Measurements from ENCODE around the gene MAPT. TPM values are rescaled to one million over a fixed set of nuclear protein-coding genes. Genes with fewer than 3 reads are reported as not detected.

Gene MAPT
- total RNA-seq, 1 experiment from 2014 or later = 3.6 TPM

DNA sequence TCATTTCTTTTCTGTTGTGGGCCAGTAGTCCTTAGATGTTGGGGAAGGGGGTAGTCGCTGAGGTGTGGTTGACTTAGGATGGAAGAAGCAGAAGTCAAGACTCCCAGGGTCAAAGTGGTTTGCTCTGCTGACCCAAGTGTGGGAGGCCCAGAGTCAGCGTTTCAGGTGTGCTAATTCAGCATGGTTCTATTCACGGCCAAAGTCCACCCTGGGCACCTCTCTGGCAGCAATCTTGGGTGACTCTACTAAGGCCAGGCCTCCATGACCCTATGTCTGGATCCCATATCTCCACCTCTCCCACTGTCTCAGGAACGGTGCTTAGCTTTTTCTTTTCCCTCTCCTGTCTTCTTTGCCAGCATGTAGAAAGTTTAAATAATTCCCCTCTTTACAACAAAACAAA is 32.9 kb downstream of the MAPT start:
- no peak for DNase-seq
- no peak for ATAC-seq
- Histone ChIP-seq H3K27me3 (ENCODE audit: low read length) (no peaks in the 10 kb centered on the region), H3K4me2 (ENCODE audit: low read length) (no peak overlapping the region), H3F3A (ENCODE audit: low read length, unreplicated experiment) (no peaks in the 10 kb centered on the region), H3K79me2 (ENCODE audit: low read length) (no peaks in the 10 kb centered on the region), H4K20me1 (ENCODE audit: low read length) (no peaks in the 10 kb centered on the region), H3K9ac (ENCODE audit: low read length) (no peak overlapping the region), H3K27ac (ENCODE audit: low read length) (no peak overlapping the region), H3K4me1 (ENCODE audit: insufficient read depth, low read length) (no peaks in the 10 kb centered on the region), H3K4me3 (ENCODE audit: low read length) (no peak overlapping the region), H3K9me3 (ENCODE audit: low read length) (peaks cover 9% of the 10 kb centered on the region; the same call in 1 of the 2 replicates), H2AFZ (ENCODE audit: low read length) (no peak overlapping the region), H3K9me2 (replicated peaks; ENCODE audit: low read length) (no peaks in the 10 kb centered on the region), H3K36me3 (ENCODE audit: low read depth, low read length) (no peaks in the 10 kb centered on the region)
- TF ChIP-seq, protein P1, sequence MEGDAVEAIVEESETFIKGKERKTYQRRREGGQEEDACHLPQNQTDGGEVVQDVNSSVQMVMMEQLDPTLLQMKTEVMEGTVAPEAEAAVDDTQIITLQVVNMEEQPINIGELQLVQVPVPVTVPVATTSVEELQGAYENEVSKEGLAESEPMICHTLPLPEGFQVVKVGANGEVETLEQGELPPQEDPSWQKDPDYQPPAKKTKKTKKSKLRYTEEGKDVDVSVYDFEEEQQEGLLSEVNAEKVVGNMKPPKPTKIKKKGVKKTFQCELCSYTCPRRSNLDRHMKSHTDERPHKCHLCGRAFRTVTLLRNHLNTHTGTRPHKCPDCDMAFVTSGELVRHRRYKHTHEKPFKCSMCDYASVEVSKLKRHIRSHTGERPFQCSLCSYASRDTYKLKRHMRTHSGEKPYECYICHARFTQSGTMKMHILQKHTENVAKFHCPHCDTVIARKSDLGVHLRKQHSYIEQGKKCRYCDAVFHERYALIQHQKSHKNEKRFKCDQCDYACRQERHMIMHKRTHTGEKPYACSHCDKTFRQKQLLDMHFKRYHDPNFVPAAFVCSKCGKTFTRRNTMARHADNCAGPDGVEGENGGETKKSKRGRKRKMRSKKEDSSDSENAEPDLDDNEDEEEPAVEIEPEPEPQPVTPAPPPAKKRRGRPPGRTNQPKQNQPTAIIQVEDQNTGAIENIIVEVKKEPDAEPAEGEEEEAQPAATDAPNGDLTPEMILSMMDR (conservative IDR thresholded peaks at IDR 0.05; ENCODE audit: low read depth, low read length) = no peak
- TF ChIP-seq EZH2 (IDR thresholded peaks at IDR 0.05; ENCODE audit: low read length, unreplicated experiment) (no peak), EZH2phosphoT487 (IDR thresholded peaks at IDR 0.05; ENCODE audit: borderline replicate concordance, low read length) (no peak)
- intact Hi-C loops (cut with micrococcal nuclease) = no loop called here
- ChIA-PET POLR2A (ENCODE audit: unreplicated experiment) (no interaction called here), CTCF (no interaction called here)
- BruUV-seq (replicated peaks) = no TSS peak

DNA sequence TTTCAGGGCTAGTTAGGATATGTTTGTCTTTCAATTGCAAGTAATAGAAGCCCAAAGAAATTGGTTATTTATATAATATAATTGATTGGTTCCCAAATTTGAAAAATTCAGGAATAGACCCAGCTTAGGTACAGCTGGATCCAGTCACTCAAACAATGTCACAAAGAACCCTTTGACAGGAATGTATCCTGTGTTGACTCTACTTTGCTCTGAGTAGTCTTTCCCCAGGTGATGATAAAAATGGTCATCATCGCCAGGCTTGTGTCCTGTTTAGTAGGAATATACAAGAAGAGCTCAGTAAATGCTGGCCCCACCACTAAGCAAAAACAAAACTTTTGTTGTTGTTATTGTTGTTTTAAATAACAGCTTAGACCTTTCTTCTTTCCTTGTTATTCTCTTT is 35.0 kb downstream of the MAPT start:
- Histone ChIP-seq H4K20me1 (ENCODE audit: low read length) (no peaks in the 10 kb centered on the region), H3K9me3 (ENCODE audit: low read length) (peaks cover 9% of the 10 kb centered on the region; the same call in 1 of the 2 replicates), H3K9ac (ENCODE audit: low read length) (no peak overlapping the region), H3K4me1 (ENCODE audit: insufficient read depth, low read length) (no peaks in the 10 kb centered on the region), H3K27me3 (ENCODE audit: low read length) (no peaks in the 10 kb centered on the region), H3K79me2 (ENCODE audit: low read length) (no peaks in the 10 kb centered on the region), H3K4me2 (ENCODE audit: low read length) (no peak overlapping the region), H2AFZ (ENCODE audit: low read length) (no peak overlapping the region), H3K27ac (ENCODE audit: low read length) (no peak overlapping the region), H3K9me2 (replicated peaks; ENCODE audit: low read length) (no peaks in the 10 kb centered on the region), H3K4me3 (ENCODE audit: low read length) (no peak overlapping the region), H3F3A (ENCODE audit: low read length, unreplicated experiment) (no peaks in the 10 kb centered on the region), H3K36me3 (ENCODE audit: low read depth, low read length) (no peaks in the 10 kb centered on the region)
- ATAC-seq (no peak), DNase-seq (no peak)
- intact Hi-C loops (cut with micrococcal nuclease) = no loop called here
- ChIA-PET POLR2A (ENCODE audit: unreplicated experiment) (no interaction called here), CTCF (interaction anchor here (0.6 kb wide), 1 partner anchor 20 kb away, joined by 5 read pairs; no protein-coding TSS in a partner anchor)
- TF ChIP-seq EZH2 (IDR thresholded peaks at IDR 0.05; ENCODE audit: low read length, unreplicated experiment) = no peak
- TF ChIP-seq, protein P1 (conservative IDR thresholded peaks at IDR 0.05; ENCODE audit: low read depth, low read length) = no peak
- TF ChIP-seq EZH2phosphoT487 (IDR thresholded peaks at IDR 0.05; ENCODE audit: borderline replicate concordance, low read length) = no peak
- BruUV-seq (replicated peaks) = no TSS peak

DNA sequence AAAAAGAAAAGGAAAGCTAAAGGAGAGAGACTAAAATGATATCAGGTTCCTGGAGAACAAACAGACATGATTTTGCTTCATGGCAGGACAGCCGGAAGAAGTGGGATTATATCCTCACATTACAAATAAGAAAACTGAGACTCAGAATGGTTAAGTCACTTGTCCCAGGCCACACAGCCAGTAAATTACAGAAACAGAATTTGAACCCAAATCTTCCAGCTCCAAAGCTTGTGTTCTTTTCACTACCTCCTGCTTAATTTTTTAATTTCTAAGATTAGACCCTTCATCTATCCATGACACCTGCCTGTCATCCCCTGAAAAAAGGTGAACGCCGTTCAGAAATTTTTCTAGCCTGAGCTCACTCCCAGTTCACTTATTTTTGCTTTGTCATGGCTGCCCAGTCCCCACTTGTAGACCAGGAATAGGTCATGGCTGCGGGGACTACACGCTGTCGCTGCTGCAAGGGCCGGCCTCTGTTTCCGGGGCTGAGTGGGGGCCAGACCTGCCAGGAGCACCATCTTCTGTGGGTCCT is 36.1 kb downstream of the MAPT start:
- intact Hi-C loops (cut with micrococcal nuclease) = no loop called here
- H4K20me1 ChIP-seq (ENCODE audit: low read length) = no peaks in the 10 kb centered on the region
- H3K9me3 ChIP-seq (ENCODE audit: low read length) = peaks cover 9% of the 10 kb centered on the region; the same call in 1 of the 2 replicates
- no peak for DNase-seq
- no peaks in the 10 kb centered on the region for H3K36me3 ChIP-seq (ENCODE audit: low read depth, low read length)
- no peak overlapping the region for H2AFZ ChIP-seq (ENCODE audit: low read length)
- H3K79me2 ChIP-seq (ENCODE audit: low read length) = no peaks in the 10 kb centered on the region
- H3K9me2 ChIP-seq (replicated peaks; ENCODE audit: low read length) = no peaks in the 10 kb centered on the region
- TF ChIP-seq, protein P1 (conservative IDR thresholded peaks at IDR 0.05; ENCODE audit: low read depth, low read length) = no peak
- TF ChIP-seq EZH2phosphoT487 (IDR thresholded peaks at IDR 0.05; ENCODE audit: borderline replicate concordance, low read length) (no peak), EZH2 (IDR thresholded peaks at IDR 0.05; ENCODE audit: low read length, unreplicated experiment) (no peak)
- no peak for ATAC-seq
- H3K4me3 ChIP-seq (ENCODE audit: low read length) = no peak overlapping the region
- no peak overlapping the region for H3K4me2 ChIP-seq (ENCODE audit: low read length)
- POLR2A ChIA-PET (ENCODE audit: unreplicated experiment) = interaction anchor here (0.5 kb wide), 1 partner anchor 57 kb away, joined by 5 read pairs; no protein-coding TSS in a partner anchor
- 0 out of 2 replicates have a peak, but pooled peaks cover 3% of the 10 kb centered on the region for H3K27me3 ChIP-seq (ENCODE audit: low read length)
- no peak overlapping the region for H3K27ac ChIP-seq (ENCODE audit: low read length)
- CTCF ChIA-PET = no interaction called here
- BruUV-seq (replicated peaks) = no TSS peak
- no peak overlapping the region for H3K9ac ChIP-seq (ENCODE audit: low read length)
- H3F3A ChIP-seq (ENCODE audit: low read length, unreplicated experiment) = no peaks in the 10 kb centered on the region
- H3K4me1 ChIP-seq (ENCODE audit: insufficient read depth, low read length) = no peaks in the 10 kb centered on the region

All from PC-3 (cell line).